Endothelial cell (in vitro differentiated cells): ENCODE measurements around the gene SERGEF. TPM values are rescaled to one million over a fixed set of nuclear protein-coding genes. Genes with fewer than 3 reads are reported as not detected.

Experiments
- DNase-seq: peaks from one replicate; pipeline ENCODE4 v3.0.0; 2021; ENCODE audit warnings: low spot score
- H3K27ac Mint-ChIP-seq: one replicate; pipeline ENCODE4 v1.8.0; 2021; ENCODE audit warnings: mixed read lengths, inconsistent platforms; ENCODE audit not compliant: unreplicated experiment
- H3K27me3 Mint-ChIP-seq: one replicate; pipeline ENCODE4 v1.8.0; 2021; ENCODE audit warnings: mild to moderate bottlenecking, moderate library complexity, mixed read lengths, inconsistent platforms; ENCODE audit not compliant: unreplicated experiment
- H3K36me3 Mint-ChIP-seq: one replicate; pipeline ENCODE4 v1.8.0; 2021; ENCODE audit warnings: mild to moderate bottlenecking, low read depth, mixed read lengths, inconsistent platforms; ENCODE audit not compliant: unreplicated experiment
- H3K4me1 Mint-ChIP-seq: one replicate; pipeline ENCODE4 v1.8.0; 2021; ENCODE audit warnings: mild to moderate bottlenecking, mixed read lengths, inconsistent platforms; ENCODE audit not compliant: unreplicated experiment
- H3K4me3 Mint-ChIP-seq: one replicate; pipeline ENCODE4 v1.8.0; 2021; ENCODE audit warnings: mild to moderate bottlenecking, mixed read lengths, inconsistent platforms; ENCODE audit not compliant: unreplicated experiment
- H3K9me3 Mint-ChIP-seq: one replicate; pipeline ENCODE4 v1.8.0; 2021; ENCODE audit warnings: mixed read lengths, inconsistent platforms; ENCODE audit not compliant: unreplicated experiment
- CTCF ChIP-seq: fragments of 200-600 bp; sonication (generic); IDR thresholded peaks from one replicate; pipeline ENCODE4 v1.5.0; 2021; ENCODE audit warnings: antibody characterized with exemption; ENCODE audit not compliant: unreplicated experiment
- total RNA-seq: library from RNA; stranded (reverse); fragmentation: NEBNext Ultra II Directional; extraction: Animal tissue kit (Norgen Biotek cat#: 25700); gene quantifications from one replicate; pipeline ENCODE4 v1.2.1, GENCODE V29; 2021; ENCODE audit not compliant: unreplicated experiment

SERGEF gene
- total RNA-seq, 1 donor from 2014 or later, result 19.1 TPM

GRCh38 chr11:17890325-17890724, 122.5 kb downstream of the SERGEF start:
- Mint-ChIP-seq H3K27me3 (peaks cover 1% of the 10 kb centered on the region), H3K4me3 (no peak overlapping the region), H3K9me3 (no peaks in the 10 kb centered on the region), H3K4me1 (peaks cover 8% of the 10 kb centered on the region), H3K36me3 (no peaks in the 10 kb centered on the region), H3K27ac (no peak overlapping the region)
- no peak for TF ChIP-seq CTCF
- DNase-seq, result no peak

- H3K27me3 Mint-ChIP-seq, result peaks cover 1% of the 10 kb centered on the region
- TF ChIP-seq CTCF, result no peak
- peaks cover 2% of the 10 kb centered on the region for H3K4me1 Mint-ChIP-seq
- no peaks in the 10 kb centered on the region for H3K9me3 Mint-ChIP-seq
- H3K4me3 Mint-ChIP-seq, result no peak overlapping the region
- H3K36me3 Mint-ChIP-seq, result no peaks in the 10 kb centered on the region
- no peak overlapping the region for H3K27ac Mint-ChIP-seq
- DNase-seq, result no peak
Measured at GRCh38 chr11:17887779-17888178, 125.1 kb downstream of the SERGEF start.

GRCh38 chr11:17883946-17884345, 128.9 kb downstream of the SERGEF start:
- Mint-ChIP-seq H3K27me3 (no peaks in the 10 kb centered on the region), H3K36me3 (no peaks in the 10 kb centered on the region), H3K27ac (no peak overlapping the region), H3K9me3 (no peaks in the 10 kb centered on the region), H3K4me1 (peaks cover 2% of the 10 kb centered on the region), H3K4me3 (no peak overlapping the region)
- DNase-seq, result no peak
- no peak for TF ChIP-seq CTCF

GRCh38 chr11:17883057-17883456, 129.8 kb downstream of the SERGEF start:
- peaks cover 2% of the 10 kb centered on the region for H3K4me1 Mint-ChIP-seq
- no peaks in the 10 kb centered on the region for H3K9me3 Mint-ChIP-seq
- H3K36me3 Mint-ChIP-seq, result no peaks in the 10 kb centered on the region
- no peak for TF ChIP-seq CTCF
- no peak overlapping the region for H3K27ac Mint-ChIP-seq
- no peaks in the 10 kb centered on the region for H3K27me3 Mint-ChIP-seq
- no peak for DNase-seq
- no peak overlapping the region for H3K4me3 Mint-ChIP-seq

- Mint-ChIP-seq H3K4me3 (no peak overlapping the region), H3K27me3 (peaks cover 1% of the 10 kb centered on the region), H3K9me3 (no peaks in the 10 kb centered on the region), H3K4me1 (peaks cover 14% of the 10 kb centered on the region), H3K27ac (no peak overlapping the region), H3K36me3 (no peaks in the 10 kb centered on the region)
- TF ChIP-seq CTCF, result no peak
- DNase-seq, result no peak
Measured at GRCh38 chr11:17878743-17879142, 134.1 kb downstream of the SERGEF start.
